ENCODE data around the gene KCNQ4. TPM values are rescaled to one million over a fixed set of nuclear protein-coding genes. Genes with fewer than 3 reads are reported as not detected.

The KCNQ4 gene
- total and polyA plus RNA-seq, 2 of the 4 experiments (the other 2 are of a cell fraction), result 0.07 TPM; not detected in 1

GRCh38 chr1:40786171-40786994 lies 2.8 kb downstream of the KCNQ4 start:
- H2AK5ac ChIP-seq (ENCODE audit: low read depth, low read length), result no peak overlapping the region
- no peak overlapping the region for H2BK120ac ChIP-seq (ENCODE audit: low read depth, low read length)
- intact Hi-C loops (cut with micrococcal nuclease), result loop anchor here (10.0 kb wide), 1 partner anchor 172 kb away; no protein-coding TSS in a partner anchor
- no peaks in the 10 kb centered on the region for H3K9me3 ChIP-seq (ENCODE audit: control insufficient read depth, insufficient read depth, low read length)
- no peak overlapping the region for H2BK20ac ChIP-seq (ENCODE audit: low read depth, low read length)
- no peak overlapping the region for H3K4ac ChIP-seq (ENCODE audit: low read depth, low read length)
- H3K18ac ChIP-seq (ENCODE audit: low read depth, low read length), result no peak overlapping the region
- no TSS peak for BruUV-seq (replicated peaks)
- H2BK15ac ChIP-seq (ENCODE audit: low read depth, low read length), result no peak overlapping the region
- no peaks in the 10 kb centered on the region; the same call in 1 of the 2 replicates for H3K4me1 ChIP-seq (ENCODE audit: control insufficient read depth, insufficient read depth, low read length)
- in situ Hi-C loops (cut with MboI; ENCODE audit: low sequenced_read_pairs), result no loop called here
- no peak overlapping the region for H2BK5ac ChIP-seq (ENCODE audit: low read depth, low read length, poor library complexity, severe bottlenecking)
- peaks cover 59% of the 10 kb centered on the region for H3K27me3 ChIP-seq (ENCODE audit: control insufficient read depth, insufficient read depth, low read length)
- DNase-seq (no peak), ATAC-seq (ENCODE audit: low read depth) (no peak)
- H2AFZ ChIP-seq (replicated peaks; ENCODE audit: low read length, poor library complexity), result no peak overlapping the region
- no peak overlapping the region for H4K5ac ChIP-seq (ENCODE audit: low read depth, low read length)
- ChIA-PET POLR2A (ENCODE audit: unreplicated experiment) (interaction anchor here (0.5 kb wide), 1 partner anchor 121 kb away, joined by 4 read pairs; the partner anchor contains the start of gene RIMS3), CTCF (no interaction called here)
- H3K56ac ChIP-seq (ENCODE audit: extremely low read depth, insufficient read depth, low read length), result no peak overlapping the region
- H3K4me3 ChIP-seq (ENCODE audit: insufficient read depth, low read depth, low read length), result no peak overlapping the region
- H4K8ac ChIP-seq (ENCODE audit: low read depth in 2 of 2, low read length in 2 of 2), result no peak overlapping the region
- no peaks in the 10 kb centered on the region for H3K79me1 ChIP-seq (ENCODE audit: low read depth in 1 of 2, low read length in 2 of 2)
- H3K14ac ChIP-seq (replicated peaks; ENCODE audit: low read depth, low read length), result no peak overlapping the region
- H3K4me2 ChIP-seq (ENCODE audit: low read depth, low read length), result no peak overlapping the region
- TF ChIP-seq MAZ (IDR thresholded peaks at IDR 0.05; ENCODE audit: borderline replicate concordance, low read depth, low read length), result no peak
- no peak for TF ChIP-seq RAD21 (IDR thresholded peaks at IDR 0.05; ENCODE audit: low read length)
- no peak for TF ChIP-seq MXI1 (IDR thresholded peaks at IDR 0.05; ENCODE audit: borderline replicate concordance, low read depth, low read length)
- no peak for TF ChIP-seq FOS (IDR thresholded peaks at IDR 0.05; ENCODE audit: low read depth, low read length)
- no peak for TF ChIP-seq CHD1 (IDR thresholded peaks at IDR 0.05; ENCODE audit: low read depth, low read length)
- no peak for TF ChIP-seq CEBPB (IDR thresholded peaks at IDR 0.05; ENCODE audit: low read depth, low read length)
- no peak for TF ChIP-seq CTCF (conservative IDR thresholded peaks at IDR 0.05; ENCODE audit: low read depth, low read length)
- no peak for TF ChIP-seq RFX5 (IDR thresholded peaks at IDR 0.05; ENCODE audit: low read depth, low read length)
- TF ChIP-seq USF2 (IDR thresholded peaks at IDR 0.05; ENCODE audit: low read depth, low read length), result no peak
- no peak for TF ChIP-seq BHLHE40 (IDR thresholded peaks at IDR 0.05; ENCODE audit: low read depth, low read length)
- TF ChIP-seq NFE2L2 (IDR thresholded peaks at IDR 0.05; ENCODE audit: low read depth, low read length), result no peak
- no CpG with 5 or more reads among the region's 9 CpGs for WGBS, 2 experiments (ENCODE audit: extremely low coverage in 2 of 2, insufficient read length in 1 of 2)
- H4K20me1 ChIP-seq (ENCODE audit: insufficient read depth, low read length), result no peaks in the 10 kb centered on the region
- no peak overlapping the region for H3K27ac ChIP-seq (ENCODE audit: insufficient read depth, low read length)
- no peak overlapping the region for H3K9ac ChIP-seq (ENCODE audit: low read depth, low read length)
- dilution Hi-C loops (cut with HindIII; ENCODE audit: low sequenced_read_pairs, unreplicated experiment), result no loop called here
- H4K91ac ChIP-seq (ENCODE audit: insufficient read depth, low read depth, low read length), result no peak overlapping the region
- H3K23ac ChIP-seq (ENCODE audit: low read depth, low read length), result no peak overlapping the region
- H3K9me1 ChIP-seq (ENCODE audit: insufficient read depth, low read length), result no peaks in the 10 kb centered on the region; the same call in 1 of the 2 replicates
- H2AK9ac ChIP-seq (replicated peaks; ENCODE audit: low read depth, low read length, poor library complexity), result no peak overlapping the region
- H3K36me3 ChIP-seq (ENCODE audit: control insufficient read depth, insufficient read depth, low read length), result no peaks in the 10 kb centered on the region

All from IMR-90 (cell line).